GM23338 (cell line): ENCODE measurements around the gene PTPRA. TPM values are rescaled to one million over a fixed set of nuclear protein-coding genes. Genes with fewer than 3 reads are reported as not detected.

Experiments
- ATAC-seq: fragments of 200-7000 bp; cut with Tn5 transposase; 3 replicates; pipeline ENCODE4 v1.9.1; 2020
- DNase-seq: peaks from one replicate; pipeline ENCODE4 v3.0.0-alpha.2; 2015; ENCODE audit warnings: low spot score
- H2AFZ ChIP-seq: fragments of 200-600 bp; sonication (generic); 2 replicates; pipeline ENCODE4 v1.8.0; 2016; ENCODE audit warnings: antibody characterized with exemption, mild to moderate bottlenecking, moderate library complexity
- H3F3A ChIP-seq: fragments of 200-600 bp; sonication (generic); replicated peaks from 2 replicates; pipeline ENCODE4 v1.8.0; 2017; ENCODE audit warnings: antibody characterized with exemption, mixed run types, low read depth
- H3K27ac ChIP-seq: fragments of 200-600 bp; sonication (generic); 2 replicates; pipeline ENCODE4 v1.6.1; 2016; ENCODE audit warnings: low read depth
- H3K27me3 ChIP-seq: fragments of 200-600 bp; sonication (generic); 2 replicates; pipeline ENCODE4 v1.8.0; 2016; ENCODE audit warnings: mild to moderate bottlenecking, mixed run types, moderate library complexity; ENCODE audit not compliant: insufficient read depth
- H3K36me3 ChIP-seq: fragments of 200-600 bp; sonication (generic); 2 replicates; pipeline ENCODE4 v1.8.0; 2016; ENCODE audit warnings: mild to moderate bottlenecking; ENCODE audit not compliant: insufficient read depth
- H3K4me1 ChIP-seq: fragments of 200-600 bp; sonication (generic); 2 replicates; pipeline ENCODE4 v1.8.0; 2016; ENCODE audit warnings: mild to moderate bottlenecking, moderate library complexity; ENCODE audit not compliant: insufficient read depth
- H3K4me2 ChIP-seq: fragments of 200-600 bp; sonication (generic); 2 replicates; pipeline ENCODE4 v1.7.1; 2017; ENCODE audit warnings: mixed run types
- H3K4me3 ChIP-seq: fragments of 200-600 bp; sonication (generic); 2 replicates; pipeline ENCODE4 v1.6.1; 2016; ENCODE audit warnings: mixed run types
- H3K79me2 ChIP-seq: fragments of 200-600 bp; sonication (generic); replicated peaks from 2 replicates; pipeline ENCODE4 v1.8.0; 2017; ENCODE audit warnings: mild to moderate bottlenecking; ENCODE audit not compliant: insufficient read depth
- H3K9me2 ChIP-seq: fragments of 200-600 bp; sonication (generic); 2 replicates; pipeline ENCODE4 v1.8.0; 2017; ENCODE audit not compliant: insufficient read depth
- H4K20me1 ChIP-seq: fragments of 200-600 bp; sonication (generic); replicated peaks from 2 replicates; pipeline ENCODE4 v1.8.0; 2017; ENCODE audit warnings: mild to moderate bottlenecking; ENCODE audit not compliant: insufficient read depth
- H3K27ac Mint-ChIP-seq: 2 replicates; pipeline ENCODE4 v1.8.0; 2020; ENCODE audit warnings: inconsistent platforms, mild to moderate bottlenecking, moderate library complexity, mixed read lengths
- H3K27me3 Mint-ChIP-seq: 3 replicates; pipeline ENCODE4 v1.8.0; 2022; ENCODE audit warnings: low read depth, mild to moderate bottlenecking, moderate library complexity, mixed read lengths, inconsistent platforms; ENCODE audit not compliant: insufficient read depth, poor library complexity
- H3K36me3 Mint-ChIP-seq: 3 replicates; pipeline ENCODE4 v1.8.0; 2021; ENCODE audit warnings: low read depth, mild to moderate bottlenecking, inconsistent platforms, moderate library complexity, mixed read lengths
- H3K4me1 Mint-ChIP-seq: 3 replicates; pipeline ENCODE4 v1.8.0; 2020; ENCODE audit warnings: mild to moderate bottlenecking, inconsistent platforms, mixed read lengths
- H3K4me3 Mint-ChIP-seq: 3 replicates; pipeline ENCODE4 v1.8.0; 2021; ENCODE audit warnings: moderate library complexity, mild to moderate bottlenecking, inconsistent platforms, mixed read lengths
- H3K9me3 Mint-ChIP-seq: 3 replicates; pipeline ENCODE4 v1.8.0; 2020; ENCODE audit warnings: moderate library complexity, mild to moderate bottlenecking, inconsistent platforms, mixed read lengths
- CREB1 ChIP-seq: fragments of 250-450 bp; sonication (Bioruptor Pico); IDR thresholded peaks from 2 replicates; pipeline ENCODE4 v1.5.0; 2020; ENCODE audit warnings: low read depth, mild to moderate bottlenecking, moderate library complexity
- CTCF ChIP-seq, 2 experiments: fragments of 200-600 bp in 1 of 2; sonication (generic) in 1 of 2; conservative IDR thresholded peaks; 2 replicates each; pipeline versions ENCODE4 v1.5.1 to v1.6.1; 2016 to 2017; ENCODE audit warnings: antibody characterized with exemption in 2 of 2, low read depth in 2 of 2, mild to moderate bottlenecking in 2 of 2, moderate library complexity in 1 of 2
- ETS1 ChIP-seq: IDR thresholded peaks from 2 replicates; pipeline ENCODE4 v1.6.1; 2016; ENCODE audit warnings: antibody characterized with exemption
- EZH2 ChIP-seq: fragments of 200-600 bp; sonication (generic); IDR thresholded peaks from one replicate; pipeline ENCODE4 v1.8.0; 2017; ENCODE audit warnings: antibody characterized with exemption, mild to moderate bottlenecking, low read depth; ENCODE audit not compliant: unreplicated experiment
- EZH2phosphoT487 ChIP-seq: fragments of 200-600 bp; sonication (generic); IDR thresholded peaks from one replicate; pipeline ENCODE4 v1.8.1; 2018; ENCODE audit warnings: antibody characterized with exemption; ENCODE audit not compliant: unreplicated experiment
- JUNB ChIP-seq: IDR thresholded peaks from one replicate; pipeline ENCODE4 v1.6.1; 2016; ENCODE audit warnings: antibody characterized with exemption; ENCODE audit not compliant: unreplicated experiment
- NANOG ChIP-seq: IDR thresholded peaks from 2 replicates; pipeline ENCODE4 v1.6.1; 2016; ENCODE audit warnings: antibody characterized with exemption, borderline replicate concordance
- POLR2AphosphoS5 ChIP-seq: IDR thresholded peaks from 2 replicates; pipeline ENCODE4 v1.6.1; 2016; ENCODE audit warnings: antibody characterized with exemption, low read depth
- REST ChIP-seq: IDR thresholded peaks from one replicate; pipeline ENCODE4 v1.6.1; 2018; ENCODE audit warnings: antibody characterized with exemption; ENCODE audit not compliant: unreplicated experiment
- STAT1 ChIP-seq: IDR thresholded peaks from one replicate; pipeline ENCODE4 v1.6.1; 2016; ENCODE audit warnings: antibody characterized with exemption; ENCODE audit not compliant: unreplicated experiment
- ZNF114 ChIP-seq: fragments of 250-450 bp; sonication (Bioruptor Pico); IDR thresholded peaks from 2 replicates; pipeline ENCODE4 v1.5.0; 2020; ENCODE audit warnings: mild to moderate bottlenecking, moderate library complexity
- ZNF331 ChIP-seq: fragments of 250-450 bp; sonication (Bioruptor Pico); IDR thresholded peaks from 2 replicates; pipeline ENCODE4 v1.5.0; 2020; ENCODE audit warnings: low read depth, mild to moderate bottlenecking, moderate library complexity
- ZNF462 ChIP-seq: fragments of 250-450 bp; sonication (Bioruptor Pico); IDR thresholded peaks from 2 replicates; pipeline ENCODE4 v1.5.0; 2020; ENCODE audit warnings: mild to moderate bottlenecking, moderate library complexity
- polyA plus RNA-seq: library from polyadenylated mRNA; unstranded; fragments of >200 nt; fragmentation: Nextera tagmentation; extraction: Ambion mirVana; gene quantifications from 2 replicates; pipeline ENCODE4 v1.2.1, GENCODE V29; 2016
- total RNA-seq: library from RNA; depleted of rRNA; stranded (reverse); fragments of >200 nt; shearing (Covaris generic); gene quantifications from 2 replicates; pipeline ENCODE4 v1.2.3, GENCODE V29; 2014

PTPRA gene
- total and polyA plus RNA-seq, 2 experiments from 2014 or later = 37.8 to 39.3 TPM

- H3K36me3 ChIP-seq = no peaks in the 10 kb centered on the region
- Mint-ChIP-seq H3K4me1 (peaks cover 10% of the 10 kb centered on the region; the same call in 2 of the 3 replicates), H3K27ac (no peak overlapping the region), H3K9me3 (no peaks in the 10 kb centered on the region), H3K27me3 (no peaks in the 10 kb centered on the region), H3K36me3 (peaks cover 6% of the 10 kb centered on the region; the same call in 2 of the 3 replicates), H3K4me3 (no peak overlapping the region)
- H3K79me2 ChIP-seq = no peaks in the 10 kb centered on the region; the same call in 1 of the 2 replicates
- H3K27me3 ChIP-seq = no peaks in the 10 kb centered on the region
- no peaks in the 10 kb centered on the region for H3F3A ChIP-seq
- no peak overlapping the region for H3K27ac ChIP-seq
- DNase-seq = no peak
- TF ChIP-seq JUNB (no peak), CTCF (conservative IDR thresholded peaks at IDR 0.05; ENCODE audit: low read depth in 2 of 2) (no peak), EZH2 (no peak), ZNF331 (no peak), STAT1 (no peak), NANOG (no peak), ETS1 (no peak), CREB1 (no peak), ZNF462 (CRISPR knock-in tag) (no peak), POLR2AphosphoS5 (no peak), REST (no peak), ZNF114 (CRISPR knock-in tag) (no peak), EZH2phosphoT487 (no peak)
- 0 out of 2 replicates have a peak, but pooled peaks cover 9% of the 10 kb centered on the region for H4K20me1 ChIP-seq
- no peaks in the 10 kb centered on the region for H3K9me2 ChIP-seq
- H3K4me2 ChIP-seq = no peak overlapping the region
- H3K4me3 ChIP-seq = no peak overlapping the region
- no peaks in the 10 kb centered on the region for H3K4me1 ChIP-seq
- H2AFZ ChIP-seq = no peak overlapping the region
- ATAC-seq = no peak
Observed at GRCh38 chr20:2972126-2972525, 98.8 kb downstream of the PTPRA start.
